Activated CD8-positive, alpha-beta T cell treated with anti-CD3 and anti-CD28 coated beads for 36 hours (primary cell): ENCODE results near the gene MAP4K4. TPM values are rescaled to one million over a fixed set of nuclear protein-coding genes. Genes with fewer than 3 reads are reported as not detected.
A peak's percentile ranks its signal among the peaks of the same experiment; 100 is the strongest.

Experiments
- ATAC-seq: fragments of 200-7000 bp; cut with Tn5 transposase; one replicate; pipeline ENCODE4 v1.10.0; 2021; ENCODE audit warnings: mild to moderate bottlenecking, moderate library complexity
- CTCF ChIA-PET: fragments of 350-600 bp; sonication (Branson Sonifier 250); formaldehyde crosslinking; loops from one replicate; lab custom pipeline; 2021; ENCODE audit warnings: antibody characterized with exemption; lab: Charles Lee
- POLR2A ChIA-PET: fragments of 350-600 bp; sonication (Branson Sonifier 250); formaldehyde crosslinking; loops from one replicate; lab custom pipeline; 2021; ENCODE audit warnings: antibody characterized with exemption; lab: Charles Lee
- DNase-seq: peaks from one replicate; pipeline ENCODE4 v3.0.0-alpha.2; 2020
- H3K27ac Mint-ChIP-seq: one replicate; pipeline ENCODE4 v1.8.0; 2021; ENCODE audit warnings: mild to moderate bottlenecking, mixed read lengths
- H3K27me3 Mint-ChIP-seq: one replicate; pipeline ENCODE4 v1.8.0; 2021; ENCODE audit warnings: mixed read lengths
- H3K36me3 Mint-ChIP-seq: one replicate; pipeline ENCODE4 v1.8.0; 2021; ENCODE audit warnings: low read depth, mixed read lengths
- H3K4me1 Mint-ChIP-seq: one replicate; pipeline ENCODE4 v1.8.0; 2021; ENCODE audit warnings: low read depth, mixed read lengths
- H3K4me3 Mint-ChIP-seq: one replicate; pipeline ENCODE4 v1.8.0; 2021; ENCODE audit warnings: mild to moderate bottlenecking, moderate library complexity, mixed read lengths
- H3K9me3 Mint-ChIP-seq: one replicate; pipeline ENCODE4 v1.8.0; 2021; ENCODE audit warnings: mixed read lengths
- intact Hi-C: fragments of 100-400 bp; cut with micrococcal nuclease; formaldehyde crosslinking; loops from one replicate; pipeline ENCODE4 v1.10.0; 2022
- total RNA-seq, 2 experiments: library from RNA; stranded (reverse); gene quantifications; one replicate each; pipeline ENCODE4 v1.2.3, GENCODE V29; 2021
- TF ChIP-seq, protein P1 (sequence below): fragments of 200-600 bp; IDR thresholded peaks from one replicate; pipeline ENCODE4 v1.8.0; 2022; ENCODE audit warnings: antibody characterized with exemption, mild to moderate bottlenecking

MAP4K4 gene
- total RNA-seq, 2 experiments from 2014 or later: 26.3 to 27.3 TPM

GRCh38 chr2:101814752-101815151 lies 117.2 kb downstream of the MAP4K4 start:
- Mint-ChIP-seq H3K27ac (no peak overlapping the region), H3K4me1 (peaks cover 62% of the 10 kb centered on the region), H3K9me3 (no peaks in the 10 kb centered on the region), H3K27me3 (no peaks in the 10 kb centered on the region), H3K4me3 (no peak overlapping the region), H3K36me3 (peaks cover 4% of the 10 kb centered on the region)
- DNase-seq (no peak), ATAC-seq (no peak)
- CTCF ChIA-PET: interaction anchor here (0.8 to 6.7 kb wide), 3 partner anchors 8 to 21 kb away, joined by 3 to 52 read pairs (median 11); no protein-coding TSS in a partner anchor
- POLR2A ChIA-PET: interaction anchor here (0.7 kb wide), 1 partner anchor 22 kb away, joined by 3 read pairs; no protein-coding TSS in a partner anchor
- intact Hi-C loops: no loop called here
- TF ChIP-seq, protein P1, sequence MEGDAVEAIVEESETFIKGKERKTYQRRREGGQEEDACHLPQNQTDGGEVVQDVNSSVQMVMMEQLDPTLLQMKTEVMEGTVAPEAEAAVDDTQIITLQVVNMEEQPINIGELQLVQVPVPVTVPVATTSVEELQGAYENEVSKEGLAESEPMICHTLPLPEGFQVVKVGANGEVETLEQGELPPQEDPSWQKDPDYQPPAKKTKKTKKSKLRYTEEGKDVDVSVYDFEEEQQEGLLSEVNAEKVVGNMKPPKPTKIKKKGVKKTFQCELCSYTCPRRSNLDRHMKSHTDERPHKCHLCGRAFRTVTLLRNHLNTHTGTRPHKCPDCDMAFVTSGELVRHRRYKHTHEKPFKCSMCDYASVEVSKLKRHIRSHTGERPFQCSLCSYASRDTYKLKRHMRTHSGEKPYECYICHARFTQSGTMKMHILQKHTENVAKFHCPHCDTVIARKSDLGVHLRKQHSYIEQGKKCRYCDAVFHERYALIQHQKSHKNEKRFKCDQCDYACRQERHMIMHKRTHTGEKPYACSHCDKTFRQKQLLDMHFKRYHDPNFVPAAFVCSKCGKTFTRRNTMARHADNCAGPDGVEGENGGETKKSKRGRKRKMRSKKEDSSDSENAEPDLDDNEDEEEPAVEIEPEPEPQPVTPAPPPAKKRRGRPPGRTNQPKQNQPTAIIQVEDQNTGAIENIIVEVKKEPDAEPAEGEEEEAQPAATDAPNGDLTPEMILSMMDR: no peak

DNA sequence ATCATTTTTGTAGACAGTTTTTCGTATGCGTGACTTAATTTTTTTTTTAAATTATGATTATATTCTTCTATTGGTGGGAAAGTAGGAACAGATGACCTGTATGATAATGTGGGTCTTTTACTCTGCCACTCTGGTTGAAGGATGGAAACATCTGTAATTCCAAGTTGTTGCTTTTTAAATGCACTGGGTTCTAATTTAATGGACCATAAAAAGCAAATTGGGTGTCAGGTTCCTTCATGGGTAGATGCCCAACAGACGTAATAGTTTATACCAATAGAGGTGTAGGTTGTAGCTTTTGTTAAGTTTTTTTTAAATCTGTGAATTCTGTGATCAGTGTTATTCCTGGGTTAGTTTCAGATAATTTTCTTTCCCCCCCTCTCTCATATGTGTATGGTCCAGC lies 117.6 kb downstream of the MAP4K4 start:
- no peaks in the 10 kb centered on the region for H3K9me3 Mint-ChIP-seq
- TF ChIP-seq, protein P1: no peak
- intact Hi-C loops: no loop called here
- no peak for DNase-seq
- peaks cover 64% of the 10 kb centered on the region for H3K4me1 Mint-ChIP-seq
- ChIA-PET POLR2A (interaction anchor here (0.7 kb wide), 1 partner anchor 22 kb away, joined by 3 read pairs; no protein-coding TSS in a partner anchor), CTCF (interaction anchor here (6.7 kb wide), 1 partner anchor 14 kb away, joined by 52 read pairs; no protein-coding TSS in a partner anchor)
- peaks cover 4% of the 10 kb centered on the region for H3K36me3 Mint-ChIP-seq
- H3K4me3 Mint-ChIP-seq: no peak overlapping the region
- ATAC-seq: no peak
- H3K27ac Mint-ChIP-seq: no peak overlapping the region
- H3K27me3 Mint-ChIP-seq: no peaks in the 10 kb centered on the region

DNA sequence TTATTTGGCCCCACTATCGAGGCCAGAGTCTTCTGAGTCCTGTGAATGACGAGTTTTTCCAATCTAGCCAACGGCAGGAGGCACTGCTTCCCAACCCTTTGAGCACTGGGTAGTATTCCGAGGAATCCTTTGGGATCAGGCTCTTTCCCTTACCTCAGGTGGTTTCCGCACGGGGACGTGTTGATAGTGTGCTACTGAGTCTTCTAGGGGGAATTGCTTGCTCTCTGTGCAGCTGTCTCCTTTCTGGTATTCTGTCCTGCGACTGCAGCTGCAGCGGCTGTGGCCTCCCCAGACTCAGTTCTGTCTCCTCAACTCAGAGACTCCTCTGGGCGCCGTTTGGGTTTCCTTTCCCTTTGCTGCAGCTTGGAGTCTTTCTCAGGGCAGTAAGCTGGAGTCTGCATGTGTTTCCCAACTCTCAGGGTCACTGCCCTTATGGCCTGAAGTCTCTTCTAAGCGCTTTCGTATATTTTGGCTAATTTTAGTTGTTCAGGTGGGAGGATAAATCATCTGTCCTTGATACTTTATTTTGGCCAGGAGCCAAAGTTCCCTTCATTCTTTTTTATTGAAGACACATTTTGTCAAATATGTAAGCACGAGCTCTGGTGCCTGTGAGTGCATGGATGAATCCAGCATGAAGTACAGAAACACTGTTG lies 118.4 kb downstream of the MAP4K4 start:
- Mint-ChIP-seq H3K4me3 (no peak overlapping the region), H3K4me1 (peaks cover 71% of the 10 kb centered on the region), H3K36me3 (peaks cover 4% of the 10 kb centered on the region), H3K27ac (no peak overlapping the region), H3K27me3 (no peaks in the 10 kb centered on the region), H3K9me3 (no peaks in the 10 kb centered on the region)
- intact Hi-C loops: no loop called here
- ChIA-PET POLR2A (no interaction called here), CTCF (interaction anchor here (6.7 kb wide), 1 partner anchor 14 kb away, joined by 52 read pairs; no protein-coding TSS in a partner anchor)
- TF ChIP-seq, protein P1: no peak
- no peak for DNase-seq
- no peak for ATAC-seq

- ATAC-seq: no peak
- no peak for DNase-seq
- H3K27ac Mint-ChIP-seq: no peak overlapping the region
- peaks cover 74% of the 10 kb centered on the region for H3K4me1 Mint-ChIP-seq
- H3K4me3 Mint-ChIP-seq: no peak overlapping the region
- H3K27me3 Mint-ChIP-seq: no peaks in the 10 kb centered on the region
- intact Hi-C loops: no loop called here
- H3K36me3 Mint-ChIP-seq: peaks cover under 1% of the 10 kb centered on the region
- ChIA-PET POLR2A (interaction anchor here (0.6 kb wide), 1 partner anchor 436 kb away, joined by 3 read pairs; no protein-coding TSS in a partner anchor), CTCF (interaction anchor here (2.1 to 6.7 kb wide), 2 partner anchors 13 to 46 kb away, joined by 4 to 52 read pairs; no protein-coding TSS in a partner anchor)
- TF ChIP-seq, protein P1: no peak
- H3K9me3 Mint-ChIP-seq: no peaks in the 10 kb centered on the region
Measured at GRCh38 chr2:101816598-101816997, 119.1 kb downstream of the MAP4K4 start.

DNA sequence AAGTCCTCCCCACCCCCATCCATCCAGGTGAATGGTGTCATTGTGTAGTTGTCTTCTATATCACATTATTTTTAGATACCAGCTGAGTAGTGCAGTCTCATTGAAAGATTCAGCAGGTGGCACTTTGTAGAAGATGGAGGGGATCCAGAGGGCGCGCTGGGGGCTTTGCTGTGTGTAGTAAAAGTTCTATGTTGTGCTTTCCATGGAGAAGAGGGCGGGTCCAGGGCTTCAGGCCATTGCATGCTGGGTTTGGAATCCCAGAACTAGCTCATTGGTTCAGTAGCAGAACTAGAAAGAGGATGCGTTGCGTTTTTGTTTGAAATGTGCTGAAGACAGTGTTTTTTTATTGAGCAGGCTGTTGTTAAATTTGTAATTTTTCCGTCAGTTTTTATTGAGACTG lies 120.0 kb downstream of the MAP4K4 start:
- ChIA-PET CTCF (interaction anchor here (2.1 to 6.7 kb wide), 2 partner anchors 12 to 47 kb away, joined by 4 to 52 read pairs; no protein-coding TSS in a partner anchor), POLR2A (no interaction called here)
- H3K9me3 Mint-ChIP-seq: no peaks in the 10 kb centered on the region
- peak overlapping the region; percentile 19 for H3K27ac Mint-ChIP-seq
- no peaks in the 10 kb centered on the region for H3K36me3 Mint-ChIP-seq
- no peak overlapping the region for H3K4me3 Mint-ChIP-seq
- DNase-seq (no peak), ATAC-seq (no peak)
- intact Hi-C loops: no loop called here
- H3K4me1 Mint-ChIP-seq: peaks cover 70% of the 10 kb centered on the region
- TF ChIP-seq, protein P1: no peak
- no peaks in the 10 kb centered on the region for H3K27me3 Mint-ChIP-seq
